Kasumi-1 (cell line): Measurements from ENCODE around the gene RIN3.
"Not testable (repeated sequence)": the region's sequence is repeated elsewhere in the genome, so short reads cannot be mapped to it uniquely, and the experiment has no call there.

Experiments
- DNase-seq, 2 experiments: peaks; one replicate each; lab custom pipeline; 2025; lab: John Stamatoyannopoulos, UW

Gene RIN3

GRCh38 chr14:92670160-92670559 is 156.6 kb downstream of the RIN3 start:
- DNase-seq: peak; percentile 94 to 96

- no peak for DNase-seq
Measured at GRCh38 chr14:92670643-92671366, 157.2 kb downstream of the RIN3 start.

- DNase-seq: no peak
Measured at GRCh38 chr14:92673601-92674150, 160.1 kb downstream of the RIN3 start.

GRCh38 chr14:92675421-92675820 is 161.8 kb downstream of the RIN3 start:
- no peak for DNase-seq

- peak in 1 of 2 experiments; percentile 10 for DNase-seq
Measured at GRCh38 chr14:92675976-92676375, 162.4 kb downstream of the RIN3 start.

- DNase-seq: no peak
Measured at GRCh38 chr14:92676403-92677086, 163.0 kb downstream of the RIN3 start.

- DNase-seq: peak; percentile 76 to 85
Measured at GRCh38 chr14:92677087-92677668, 163.6 kb downstream of the RIN3 start.

GRCh38 chr14:92677955-92678354 is 164.4 kb downstream of the RIN3 start:
- no peak for DNase-seq

- no peak for DNase-seq
Measured at GRCh38 chr14:92678766-92679165, 165.2 kb downstream of the RIN3 start.

GRCh38 chr14:92679246-92679645 is 165.7 kb downstream of the RIN3 start:
- no peak for DNase-seq

- DNase-seq: not testable (repeated sequence)
Measured at GRCh38 chr14:92680330-92680729, 166.7 kb downstream of the RIN3 start.

GRCh38 chr14:92680781-92681650 is 167.4 kb downstream of the RIN3 start:
- peak; percentile 74 to 77 for DNase-seq

GRCh38 chr14:92683041-92683440 is 169.5 kb downstream of the RIN3 start:
- DNase-seq: no peak

GRCh38 chr14:92684801-92685560 is 171.4 kb downstream of the RIN3 start:
- DNase-seq: no peak

GRCh38 chr14:92685784-92686355 is 172.3 kb downstream of the RIN3 start:
- no peak for DNase-seq

GRCh38 chr14:92686411-92686899 is 172.9 kb downstream of the RIN3 start:
- no peak for DNase-seq

GRCh38 chr14:92686900-92687427 is 173.4 kb downstream of the RIN3 start:
- peak; percentile 53 to 59 for DNase-seq

- no peak for DNase-seq
Measured at GRCh38 chr14:92687681-92688433, 174.3 kb downstream of the RIN3 start.
